ENCODE data around the gene SRCIN1.

SRCIN1 gene

DNA sequence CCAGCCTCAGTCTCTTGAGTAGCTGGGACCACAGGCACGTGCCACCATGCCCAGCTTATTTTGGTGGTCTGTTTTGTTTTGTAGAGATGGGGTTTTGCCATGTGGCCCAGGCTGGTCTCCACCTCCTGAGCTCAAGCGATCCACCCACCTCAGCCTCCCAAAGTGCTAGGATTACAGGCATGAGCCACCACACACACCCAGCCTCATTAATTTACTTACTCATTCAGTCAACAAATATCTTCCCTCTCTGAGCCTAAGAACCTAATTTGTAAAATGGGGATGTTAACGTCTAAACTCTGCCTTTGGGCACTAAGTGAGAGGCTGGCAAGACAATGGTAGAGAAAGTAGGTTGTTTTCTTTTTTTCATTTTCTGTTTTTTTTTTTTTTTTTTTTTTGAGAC is 22.6 kb downstream of the SRCIN1 start:
- in situ Hi-C loops (cut with MboI; ENCODE audit: low sequenced_read_pairs), result no loop called here

GRCh38 chr17:38582069-38582468 is 23.7 kb downstream of the SRCIN1 start:
- in situ Hi-C loops (cut with MboI; ENCODE audit: low sequenced_read_pairs), result no loop called here

GRCh38 chr17:38579934-38580333 is 25.8 kb downstream of the SRCIN1 start:
- in situ Hi-C loops (cut with MboI; ENCODE audit: low sequenced_read_pairs), result no loop called here

DNA sequence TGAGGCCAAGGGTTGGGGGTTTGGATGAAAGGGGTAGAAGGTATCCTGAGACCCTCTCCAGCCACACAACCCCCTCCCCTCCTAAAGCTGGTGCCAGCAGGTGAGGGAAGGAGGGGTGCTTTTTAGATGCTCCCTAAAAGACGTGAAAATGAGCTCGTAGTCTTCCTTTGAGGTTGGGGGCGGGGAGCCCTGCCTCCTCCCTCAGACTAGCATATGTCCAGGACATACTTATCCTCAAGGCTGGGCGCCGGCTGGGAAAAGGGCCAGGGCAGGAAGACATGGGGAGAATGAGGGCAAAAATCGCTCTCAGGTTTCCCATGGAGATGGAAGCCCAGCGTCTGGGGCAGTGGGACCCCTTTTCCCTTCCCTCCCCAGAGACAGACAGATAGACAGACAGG is 26.7 kb downstream of the SRCIN1 start:
- in situ Hi-C loops (cut with MboI; ENCODE audit: low sequenced_read_pairs), result no loop called here

- in situ Hi-C loops (cut with MboI; ENCODE audit: low sequenced_read_pairs), result no loop called here
These were observed 27.3 kb downstream of the SRCIN1 start for GRCh38 chr17:38578229-38579082.

- in situ Hi-C loops (cut with MboI; ENCODE audit: low sequenced_read_pairs), result no loop called here
These were observed 28.0 kb downstream of the SRCIN1 start for GRCh38 chr17:38577645-38578173.

GRCh38 chr17:38577244-38577643 is 28.5 kb downstream of the SRCIN1 start:
- in situ Hi-C loops (cut with MboI; ENCODE audit: low sequenced_read_pairs), result no loop called here

GRCh38 chr17:38575781-38576180 is 30.0 kb downstream of the SRCIN1 start:
- in situ Hi-C loops (cut with MboI; ENCODE audit: low sequenced_read_pairs), result no loop called here

DNA sequence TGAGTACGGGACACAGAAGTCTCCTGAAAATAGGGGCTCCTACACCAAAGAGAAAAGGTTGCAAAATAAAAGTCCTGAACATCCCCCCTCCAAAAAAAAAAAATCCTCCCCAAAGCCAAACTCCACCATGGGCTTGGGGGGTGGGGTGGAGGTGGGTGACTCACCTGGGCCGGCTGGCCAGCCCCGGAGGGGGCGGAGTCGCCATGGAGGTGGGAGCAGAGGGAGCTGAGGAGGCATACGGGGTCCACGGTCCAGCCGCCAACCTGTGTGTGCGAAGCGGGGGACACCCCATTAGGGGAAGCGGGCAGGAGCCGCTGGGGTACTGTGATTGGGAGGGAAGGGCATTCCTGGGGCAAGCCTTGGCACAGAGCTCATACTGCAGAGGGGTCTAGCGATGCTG is 31.0 kb downstream of the SRCIN1 start:
- in situ Hi-C loops (cut with MboI; ENCODE audit: low sequenced_read_pairs), result no loop called here

DNA sequence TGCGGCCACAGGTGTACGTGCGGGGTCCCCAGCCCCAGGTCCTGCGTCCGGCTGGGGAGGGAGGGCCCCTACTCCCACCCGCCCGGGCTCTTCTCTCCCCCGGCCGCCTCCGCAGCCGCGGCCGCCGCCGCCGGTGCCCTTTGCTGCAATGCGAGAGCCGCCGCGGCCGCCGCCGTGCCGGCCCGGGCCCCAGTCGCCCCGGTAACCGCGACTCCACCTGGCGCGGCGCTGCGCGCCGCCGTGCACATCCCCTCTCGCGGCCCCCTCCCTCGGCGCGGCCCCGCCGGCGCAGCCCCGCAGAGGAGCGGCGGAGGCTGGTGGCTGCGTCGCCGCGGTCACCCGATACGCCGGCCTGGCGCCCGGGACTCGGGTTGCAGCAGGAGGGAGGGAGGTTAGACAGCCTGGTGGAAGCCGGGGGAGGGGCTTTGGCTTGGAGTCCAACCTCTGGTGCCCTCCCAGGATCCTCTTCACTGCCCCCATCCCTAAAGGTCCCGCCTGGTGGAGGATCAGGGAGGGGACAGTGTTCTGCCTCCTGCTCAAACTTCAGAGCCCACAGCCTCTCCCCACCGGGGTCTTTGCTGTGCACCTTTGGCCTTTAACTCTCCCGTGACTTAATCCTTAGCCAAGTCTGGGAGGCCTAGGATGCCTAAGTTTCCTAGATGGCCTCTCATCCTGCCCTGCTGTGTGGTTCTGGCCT is 32.9 kb downstream of the SRCIN1 start:
- in situ Hi-C loops (cut with MboI; ENCODE audit: low sequenced_read_pairs), result no loop called here

DNA sequence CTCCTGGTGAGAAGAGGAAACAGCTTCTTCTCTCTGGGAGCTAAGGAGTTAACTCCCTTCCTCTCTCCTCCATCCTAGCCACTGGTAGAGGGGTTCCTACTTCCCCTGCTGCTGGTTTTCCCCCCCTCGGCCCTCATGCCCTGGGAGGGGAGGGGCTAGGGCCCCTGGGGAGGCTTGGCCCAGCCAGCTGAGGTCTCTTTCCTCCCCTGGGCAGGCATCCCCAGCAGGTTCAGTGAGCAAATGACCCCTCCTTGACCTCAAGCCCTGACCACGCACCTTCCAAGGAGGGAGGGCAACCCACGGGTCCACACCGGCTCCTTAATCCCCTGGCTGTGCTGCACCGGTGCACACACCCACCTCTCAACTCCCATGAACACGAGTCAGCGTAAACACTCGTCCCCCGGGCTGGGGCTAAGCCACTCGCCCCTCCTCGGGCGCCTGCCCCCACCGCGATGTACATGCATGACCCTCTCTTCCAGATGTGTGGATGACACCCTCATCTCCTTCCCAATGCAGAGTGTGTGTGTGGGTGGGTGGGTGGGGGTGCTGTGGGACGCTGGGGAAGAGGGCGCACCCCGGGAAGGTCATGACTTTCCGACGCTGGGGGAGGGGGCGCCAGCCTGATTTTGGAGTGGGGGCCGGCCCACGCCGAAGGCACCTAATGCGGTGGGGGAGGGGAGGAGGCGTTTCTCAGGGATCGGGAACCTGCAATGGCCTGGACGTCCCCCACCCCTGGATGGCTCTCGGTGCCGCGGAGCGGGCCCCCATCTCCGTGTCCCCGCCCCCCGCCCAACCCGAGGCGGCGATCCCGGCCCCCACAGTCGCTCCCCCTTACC is 33.7 kb downstream of the SRCIN1 start:
- in situ Hi-C loops (cut with MboI; ENCODE audit: low sequenced_read_pairs), result no loop called here

DNA sequence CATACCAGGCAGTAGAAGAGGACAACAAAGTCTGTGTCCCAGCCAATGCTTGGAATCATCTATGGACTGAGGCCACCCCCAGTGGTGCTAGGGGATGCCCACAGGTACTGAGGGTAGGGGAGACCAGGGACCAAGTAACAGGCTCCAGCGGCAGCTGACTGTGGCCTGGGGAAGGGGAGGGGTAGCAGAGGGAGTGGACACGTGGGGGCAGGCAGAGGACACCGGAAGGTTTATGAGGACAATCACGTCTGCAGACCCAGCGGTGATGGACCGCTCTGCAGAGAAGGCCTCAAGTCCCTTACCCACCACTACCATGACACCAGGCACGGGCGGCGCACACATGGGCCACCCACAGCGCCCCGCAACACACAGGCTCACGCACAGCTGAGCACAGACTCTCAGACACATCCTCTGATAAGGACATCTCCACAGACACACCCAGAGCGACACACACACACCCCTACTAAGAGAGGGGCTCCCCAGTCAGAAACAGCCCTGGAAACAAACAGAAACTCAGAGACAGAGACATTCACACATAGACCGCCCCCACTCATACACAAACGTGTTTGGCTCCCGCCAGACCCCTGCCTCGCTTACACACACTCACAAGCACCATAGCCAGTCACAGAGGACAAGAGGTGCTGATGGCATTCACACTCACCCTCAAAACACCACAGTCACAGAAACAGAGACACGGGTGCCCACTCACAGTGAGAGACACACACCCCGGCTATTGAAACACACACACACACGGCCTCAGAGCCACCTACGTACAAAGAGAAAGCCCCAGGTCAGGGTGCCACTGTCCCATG is 35.8 kb downstream of the SRCIN1 start:
- in situ Hi-C loops (cut with MboI; ENCODE audit: low sequenced_read_pairs), result no loop called here

DNA sequence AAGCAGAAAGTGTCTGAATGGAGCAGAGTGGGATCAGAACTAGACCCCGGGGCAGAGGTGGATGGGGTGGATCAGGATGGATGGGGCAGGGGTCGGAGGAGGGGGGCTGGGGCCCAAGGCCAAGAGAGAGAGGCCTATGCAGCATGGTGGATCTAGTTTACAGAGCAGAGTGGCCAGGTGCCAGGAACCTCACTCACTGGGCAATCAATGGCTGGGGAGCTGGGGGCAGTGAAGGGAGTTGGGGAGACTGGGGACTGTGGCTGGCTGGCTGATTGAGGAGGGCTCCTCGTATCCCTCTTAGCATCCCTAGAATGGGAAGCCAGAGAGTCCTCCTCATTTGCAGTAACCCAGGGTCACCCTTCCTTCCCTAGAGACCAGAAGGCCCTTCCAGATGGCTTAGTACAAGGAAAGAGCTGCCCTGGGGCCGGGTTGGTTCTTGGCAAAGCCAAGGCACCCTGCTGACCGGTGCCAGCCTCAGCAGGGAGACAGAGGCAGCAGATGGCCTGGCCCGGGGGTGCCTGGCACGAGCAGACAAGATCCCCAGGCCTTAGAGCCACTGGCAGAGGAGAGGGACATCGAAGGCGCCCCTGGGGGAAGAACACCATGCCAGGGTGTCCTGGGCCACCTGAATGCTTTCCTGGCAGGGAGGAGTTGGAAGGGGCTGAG is 36.8 kb downstream of the SRCIN1 start:
- in situ Hi-C loops (cut with MboI; ENCODE audit: low sequenced_read_pairs), result no loop called here

DNA sequence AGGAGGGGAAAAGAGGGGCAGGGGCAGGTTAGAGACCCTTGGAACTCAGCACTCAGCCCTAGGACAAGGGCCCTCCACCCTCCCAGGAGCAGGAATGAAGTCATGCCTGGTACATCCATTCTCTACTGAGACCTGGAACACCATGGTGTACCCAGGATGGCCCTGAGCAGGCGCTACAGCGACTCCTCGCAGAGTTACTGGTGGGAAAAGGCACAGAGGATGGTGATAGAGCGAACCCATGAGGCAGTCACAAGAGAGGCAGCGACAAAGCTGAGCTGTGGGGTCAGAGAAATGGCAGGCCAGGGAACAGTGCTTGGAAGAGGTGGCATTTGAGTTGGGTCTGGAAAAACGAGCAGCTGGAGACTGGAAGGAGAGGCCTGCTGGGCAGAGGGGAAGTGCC is 37.5 kb downstream of the SRCIN1 start:
- in situ Hi-C loops (cut with MboI; ENCODE audit: low sequenced_read_pairs), result no loop called here

GRCh38 chr17:38567350-38567749 is 38.4 kb downstream of the SRCIN1 start:
- in situ Hi-C loops (cut with MboI; ENCODE audit: low sequenced_read_pairs), result no loop called here

DNA sequence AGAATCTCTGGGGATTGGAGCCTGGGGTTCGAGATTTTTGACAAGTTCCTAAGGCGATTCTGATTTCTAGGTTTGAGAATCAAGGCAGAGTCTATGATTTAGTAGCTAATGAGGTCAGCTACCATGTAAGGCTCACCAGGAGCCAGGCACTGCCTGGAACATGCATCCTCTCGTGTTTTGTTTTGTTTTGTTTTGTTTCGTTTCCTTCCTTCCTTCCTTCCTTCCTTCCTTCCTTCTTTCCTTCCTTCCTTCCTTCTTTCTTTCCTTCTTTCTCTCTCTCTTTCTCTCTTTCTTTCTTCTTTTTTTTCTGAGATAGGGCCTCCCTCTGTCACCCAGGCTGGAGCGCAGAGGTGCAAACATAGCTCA is 39.1 kb downstream of the SRCIN1 start:
- in situ Hi-C loops (cut with MboI; ENCODE audit: low sequenced_read_pairs), result no loop called here

DNA sequence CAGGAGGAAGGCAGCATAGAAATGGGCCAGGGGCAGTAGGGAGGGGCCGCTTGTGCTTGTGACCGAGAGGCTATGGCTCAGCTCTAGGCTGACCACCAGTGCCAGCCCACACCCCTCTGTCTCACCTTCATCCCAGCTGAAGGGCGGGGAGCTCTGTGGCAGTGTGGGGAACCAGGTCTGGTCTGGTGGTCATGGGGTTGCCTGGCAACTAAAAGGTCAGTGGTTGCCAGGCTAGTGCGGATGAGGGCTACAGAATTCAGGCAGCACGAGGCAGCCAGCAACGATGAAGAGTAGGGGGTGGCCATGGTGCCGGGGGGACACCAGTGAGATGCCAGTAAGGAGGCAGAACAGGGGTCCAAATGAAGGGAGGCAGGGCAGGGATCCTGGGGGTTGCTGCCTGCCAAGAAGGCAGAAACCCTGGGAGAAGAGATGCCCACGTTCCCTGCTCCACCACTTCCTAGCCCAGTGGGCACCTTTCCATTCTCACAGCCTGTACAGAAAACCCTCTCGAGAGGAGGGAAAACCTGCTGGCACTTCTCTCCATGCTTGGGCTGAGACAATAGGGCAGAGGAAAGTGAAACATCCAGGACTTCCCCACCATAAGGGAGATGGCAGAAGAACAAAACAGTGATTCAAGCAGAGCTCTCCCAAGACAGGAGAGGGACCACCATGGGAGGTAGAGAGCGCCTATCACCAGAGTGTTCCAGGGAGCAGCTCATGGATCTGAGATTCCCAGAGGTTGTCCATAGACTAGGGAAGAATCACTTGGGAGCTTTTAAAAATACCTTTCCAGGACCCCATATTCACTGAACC is 39.7 kb downstream of the SRCIN1 start:
- in situ Hi-C loops (cut with MboI; ENCODE audit: low sequenced_read_pairs), result no loop called here

DNA sequence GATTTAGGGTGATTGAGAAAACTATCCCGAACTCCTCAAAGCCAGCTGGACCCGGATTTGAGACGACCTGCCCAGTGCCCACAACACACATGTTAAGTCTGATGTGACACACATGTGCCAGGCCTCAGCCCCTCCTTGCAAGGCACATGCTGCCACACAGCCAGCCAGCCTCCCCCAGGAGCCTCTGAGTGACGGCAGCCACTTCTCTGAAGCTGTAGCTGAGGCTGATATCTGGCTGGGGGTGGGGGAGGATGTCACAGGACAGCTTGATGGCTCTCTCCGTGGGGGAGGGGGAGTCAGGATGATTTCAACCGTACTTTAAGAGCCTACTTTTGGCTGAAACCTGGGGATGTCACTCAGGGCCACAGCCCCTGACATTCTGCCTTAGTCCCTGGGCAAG is 40.9 kb downstream of the SRCIN1 start:
- in situ Hi-C loops (cut with MboI; ENCODE audit: low sequenced_read_pairs), result no loop called here

GRCh38 chr17:38564254-38564837 is 41.4 kb downstream of the SRCIN1 start:
- in situ Hi-C loops (cut with MboI; ENCODE audit: low sequenced_read_pairs), result no loop called here
